Endodermal cell (in vitro differentiated cells): ENCODE data around the gene BTG3. TPM values are rescaled to one million over a fixed set of nuclear protein-coding genes. Genes with fewer than 3 reads are reported as not detected.

ENCODE experiments used
- DNase-seq: peaks from one replicate; pipeline ENCODE4 v3.0.0-alpha.2; 2017
- H3K27ac ChIP-seq: 2 replicates; pipeline ENCODE4 v1.5.1; 2013; ENCODE audit warnings: mild to moderate bottlenecking, low read depth, low read length, moderate library complexity
- H3K27me3 ChIP-seq: 2 replicates; pipeline ENCODE4 v1.6.1; 2013; ENCODE audit warnings: mild to moderate bottlenecking, low read length, moderate library complexity; ENCODE audit not compliant: insufficient read depth, control insufficient read depth, poor library complexity, severe bottlenecking
- H3K36me3 ChIP-seq: 2 replicates; pipeline ENCODE4 v1.7.0; 2013; ENCODE audit warnings: mild to moderate bottlenecking, low read length, moderate library complexity; ENCODE audit not compliant: control insufficient read depth, insufficient read depth
- H3K4me1 ChIP-seq: one replicate; pipeline ENCODE4 v1.7.0; 2013; ENCODE audit warnings: low read length; ENCODE audit not compliant: control insufficient read depth, insufficient read depth
- H3K4me3 ChIP-seq: 2 replicates; pipeline ENCODE4 v1.5.1; 2013; ENCODE audit warnings: mild to moderate bottlenecking, low read length, moderate library complexity
- H3K9ac ChIP-seq: 2 replicates; pipeline ENCODE4 v1.6.1; 2013; ENCODE audit warnings: mild to moderate bottlenecking, low read length, moderate library complexity; ENCODE audit not compliant: poor library complexity, severe bottlenecking; ENCODE audit errors: extremely low read depth
- H3K9me3 ChIP-seq: 2 replicates; pipeline ENCODE4 v1.6.1; 2013; ENCODE audit warnings: mild to moderate bottlenecking, low read length, moderate library complexity; ENCODE audit not compliant: control insufficient read depth
- H3K27ac Mint-ChIP-seq: 2 replicates; pipeline ENCODE4 v1.8.0; 2020; ENCODE audit warnings: mixed read lengths
- H3K27me3 Mint-ChIP-seq: 2 replicates; pipeline ENCODE4 v1.8.0; 2021; ENCODE audit warnings: mild to moderate bottlenecking, mixed read lengths; ENCODE audit not compliant: insufficient read depth
- H3K36me3 Mint-ChIP-seq: 2 replicates; pipeline ENCODE4 v1.8.0; 2020; ENCODE audit warnings: low read depth, mixed read lengths
- H3K4me1 Mint-ChIP-seq: 2 replicates; pipeline ENCODE4 v1.8.0; 2020; ENCODE audit warnings: mixed read lengths
- H3K4me3 Mint-ChIP-seq: 2 replicates; pipeline ENCODE4 v1.8.0; 2020; ENCODE audit warnings: mild to moderate bottlenecking, moderate library complexity, mixed read lengths
- H3K9me3 Mint-ChIP-seq: 2 replicates; pipeline ENCODE4 v1.8.0; 2020; ENCODE audit warnings: mild to moderate bottlenecking, mixed read lengths
- WGBS, 2 experiments: methylation state at CpG; one replicate each; pipeline versions ENCODE4 v1.1.5 to v1.1.7; 2013; ENCODE audit warnings: missing lambda C conversion rate in 2 of 2, mixed read lengths in 1 of 2; ENCODE audit not compliant: insufficient coverage in 1 of 2, insufficient read length in 1 of 2; 5-methylcytosine and 5-hydroxymethylcytosine counted together
- long read RNA-seq, 4 experiments: library from polyadenylated mRNA in 2 of 4; library from RNA in 1 of 4; library from capped mRNA in 1 of 4; stranded (forward) in 3 of 4; unstranded in 1 of 4; transcript quantifications; one replicate each; pipeline ENCODE4 v2.0.0, GENCODE V29; 2020 to 2021; ENCODE audit warnings: inconsistent platforms in 1 of 4
- polyA plus RNA-seq, 2 experiments: library from polyadenylated mRNA; stranded (reverse); fragments of 50-300 nt; gene quantifications; one replicate each; pipeline ENCODE4 v1.2.3, GENCODE V29; 2013
- total RNA-seq, 2 donors: library from RNA; stranded (reverse); fragmentation: NEBNext Ultra II Directional in 1 of 2; extraction: Animal tissue kit (Norgen Biotek cat#: 25700) in 1 of 2; gene quantifications; 2 replicates in 1 of 2; 3 replicates in 1 of 2; pipeline ENCODE4 v1.2.1, GENCODE V29; 2021
- TF ChIP-seq, protein P1 (sequence below): fragments of 200-600 bp; sonication (generic); conservative IDR thresholded peaks from 2 replicates; pipeline ENCODE4 v1.5.0; 2021; ENCODE audit warnings: antibody characterized with exemption, mild to moderate bottlenecking

BTG3 gene, protein sequence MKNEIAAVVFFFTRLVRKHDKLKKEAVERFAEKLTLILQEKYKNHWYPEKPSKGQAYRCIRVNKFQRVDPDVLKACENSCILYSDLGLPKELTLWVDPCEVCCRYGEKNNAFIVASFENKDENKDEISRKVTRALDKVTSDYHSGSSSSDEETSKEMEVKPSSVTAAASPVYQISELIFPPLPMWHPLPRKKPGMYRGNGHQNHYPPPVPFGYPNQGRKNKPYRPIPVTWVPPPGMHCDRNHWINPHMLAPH
- total RNA-seq = 10 to 100 TPM; 35.1 to 54.3 TPM
- polyA plus RNA-seq (2013, experiment 1 of 2) = 87.4 TPM
- 85.6 TPM for polyA plus RNA-seq (2013, experiment 2 of 2)
- long read RNA-seq, experiment 1, transcript BTG3-202 (5 exons, 1,456 nt) = major isoform, 18 of 31 reads
- long read RNA-seq, experiment 1, partial matches to known transcripts = 3 of 31 reads
- long read RNA-seq, experiment 1, other reads (novel, unspliced or antisense) = 7 of 31 reads
- long read RNA-seq, experiment 2, transcript BTG3-202 (5 exons, 1,456 nt) = major isoform, 31 of 37 reads
- long read RNA-seq, experiment 2, partial matches to known transcripts = 3 of 37 reads
- long read RNA-seq, experiment 2, other reads (novel, unspliced or antisense) = 1 of 37 reads
- long read RNA-seq, experiment 3, transcript BTG3-201 (6 exons, 1,485 nt) = minor isoform, 8 of 162 reads
- long read RNA-seq, experiment 3, transcript BTG3-202 (5 exons, 1,456 nt) = major isoform, 133 of 162 reads
- long read RNA-seq, experiment 3, partial matches to known transcripts = 3 of 162 reads
- long read RNA-seq, experiment 3, other reads (novel, unspliced or antisense) = 17 of 162 reads
- long read RNA-seq, experiment 4, transcript BTG3-202 (5 exons, 1,456 nt) = major isoform, 14 of 17 reads
- long read RNA-seq, experiment 4, partial matches to known transcripts = 0 of 17 reads
- long read RNA-seq, experiment 4, other reads (novel, unspliced or antisense) = 1 of 17 reads

DNA sequence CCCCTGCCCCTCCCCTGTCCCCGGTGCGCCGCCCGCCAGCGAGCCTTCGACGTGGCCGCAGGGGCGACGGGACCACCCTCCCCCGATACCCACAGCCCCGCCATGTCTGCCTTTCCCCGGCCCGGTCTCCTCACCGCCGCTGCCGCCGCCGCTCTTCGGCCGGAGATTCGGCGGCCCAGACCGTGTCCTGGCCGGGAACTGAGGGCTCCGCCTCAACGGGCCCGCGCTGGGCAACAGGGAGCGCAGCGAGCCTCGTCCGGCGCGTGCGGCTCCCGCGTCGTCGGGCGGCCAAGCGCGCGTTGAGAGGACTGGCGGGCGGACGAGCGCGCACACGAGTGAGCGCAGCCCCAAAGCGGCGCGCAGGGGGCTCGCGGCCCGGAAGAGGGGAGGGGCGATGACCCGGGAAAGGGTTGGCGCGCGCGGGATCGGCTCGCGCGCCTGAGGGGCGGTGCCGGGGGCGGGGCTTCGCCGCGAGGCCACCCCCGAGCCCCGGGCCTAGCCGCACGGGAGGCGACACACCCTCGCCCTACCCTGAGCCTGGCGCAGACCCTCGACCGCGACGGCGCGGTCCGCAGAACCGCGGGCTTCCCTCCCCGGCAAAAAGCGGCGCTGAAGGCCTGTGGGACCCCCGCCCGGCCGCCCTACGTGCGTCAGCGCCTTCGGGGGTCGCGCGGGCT, at the start of gene BTG3:
BTG3 (minus strand) TSS at position 337 of the 677 bp plus-strand sequence. CDS start 3,757 bp downstream, outside the sequence.
- Histone ChIP-seq H3K4me3 (peak within 1 kb of the TSS; percentile 94), H3K9ac (peak within 1 kb of the TSS; percentile 94), H3K27ac (peak within 1 kb of the TSS; percentile 80), H3K27me3 (no peaks in the 10 kb centered on the region), H3K4me1 (no peaks in the 10 kb centered on the region), H3K9me3 (no peaks in the 10 kb centered on the region), H3K36me3 (peaks cover 20% of the 10 kb centered on the region)
- peak within 1 kb of the TSS; percentile 83 for H3K4me3 Mint-ChIP-seq
- peak; percentile 88 for DNase-seq
- H3K9me3 Mint-ChIP-seq = no peaks in the 10 kb centered on the region
- peaks cover 9% of the 10 kb centered on the region for H3K27me3 Mint-ChIP-seq
- TF ChIP-seq, protein P1, sequence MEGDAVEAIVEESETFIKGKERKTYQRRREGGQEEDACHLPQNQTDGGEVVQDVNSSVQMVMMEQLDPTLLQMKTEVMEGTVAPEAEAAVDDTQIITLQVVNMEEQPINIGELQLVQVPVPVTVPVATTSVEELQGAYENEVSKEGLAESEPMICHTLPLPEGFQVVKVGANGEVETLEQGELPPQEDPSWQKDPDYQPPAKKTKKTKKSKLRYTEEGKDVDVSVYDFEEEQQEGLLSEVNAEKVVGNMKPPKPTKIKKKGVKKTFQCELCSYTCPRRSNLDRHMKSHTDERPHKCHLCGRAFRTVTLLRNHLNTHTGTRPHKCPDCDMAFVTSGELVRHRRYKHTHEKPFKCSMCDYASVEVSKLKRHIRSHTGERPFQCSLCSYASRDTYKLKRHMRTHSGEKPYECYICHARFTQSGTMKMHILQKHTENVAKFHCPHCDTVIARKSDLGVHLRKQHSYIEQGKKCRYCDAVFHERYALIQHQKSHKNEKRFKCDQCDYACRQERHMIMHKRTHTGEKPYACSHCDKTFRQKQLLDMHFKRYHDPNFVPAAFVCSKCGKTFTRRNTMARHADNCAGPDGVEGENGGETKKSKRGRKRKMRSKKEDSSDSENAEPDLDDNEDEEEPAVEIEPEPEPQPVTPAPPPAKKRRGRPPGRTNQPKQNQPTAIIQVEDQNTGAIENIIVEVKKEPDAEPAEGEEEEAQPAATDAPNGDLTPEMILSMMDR = no peak
- WGBS, 2 experiments = 0 to 2% methylated on average over 13 to 102 of the region's 102 CpGs
- H3K27ac Mint-ChIP-seq = peak within 1 kb of the TSS; percentile 91
- H3K4me1 Mint-ChIP-seq = peaks cover 11% of the 10 kb centered on the region
- H3K36me3 Mint-ChIP-seq = peaks cover 21% of the 10 kb centered on the region

DNA sequence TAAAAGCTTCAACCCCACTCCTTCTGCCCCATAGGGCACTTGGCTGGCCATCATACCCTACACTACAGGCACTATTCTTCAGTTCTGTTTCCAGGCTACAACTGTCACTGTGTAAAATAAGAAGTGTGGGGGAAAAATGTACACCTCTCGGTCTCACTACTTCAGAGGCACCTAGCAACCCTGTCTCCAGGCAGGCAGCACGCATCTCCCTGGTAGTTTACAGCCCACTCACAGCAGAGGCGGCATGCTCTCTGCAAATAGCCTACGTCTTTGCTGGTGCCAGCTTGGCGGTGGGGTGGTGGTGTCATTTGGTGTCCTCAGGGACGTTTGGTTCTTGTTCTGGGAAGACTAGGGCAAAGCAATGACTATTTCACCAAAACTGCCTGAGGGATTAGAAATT, 48.2 kb upstream of the BTG3 start:
- no peak overlapping the region for H3K9ac ChIP-seq
- 80 to 91% methylated on average over 1 to 6 of the region's 6 CpGs for WGBS, 2 experiments
- H3K27ac Mint-ChIP-seq = no peak overlapping the region
- DNase-seq = no peak
- no peak overlapping the region for H3K4me3 Mint-ChIP-seq
- no peaks in the 10 kb centered on the region for H3K36me3 ChIP-seq
- no peaks in the 10 kb centered on the region for H3K36me3 Mint-ChIP-seq
- H3K4me1 ChIP-seq = no peaks in the 10 kb centered on the region
- no peaks in the 10 kb centered on the region for H3K27me3 ChIP-seq
- TF ChIP-seq, protein P1 = no peak
- no peaks in the 10 kb centered on the region for H3K9me3 ChIP-seq
- H3K4me1 Mint-ChIP-seq = peaks cover 7% of the 10 kb centered on the region
- no peak overlapping the region for H3K27ac ChIP-seq
- H3K27me3 Mint-ChIP-seq = peaks cover 2% of the 10 kb centered on the region
- no peaks in the 10 kb centered on the region for H3K9me3 Mint-ChIP-seq
- H3K4me3 ChIP-seq = no peak overlapping the region

DNA sequence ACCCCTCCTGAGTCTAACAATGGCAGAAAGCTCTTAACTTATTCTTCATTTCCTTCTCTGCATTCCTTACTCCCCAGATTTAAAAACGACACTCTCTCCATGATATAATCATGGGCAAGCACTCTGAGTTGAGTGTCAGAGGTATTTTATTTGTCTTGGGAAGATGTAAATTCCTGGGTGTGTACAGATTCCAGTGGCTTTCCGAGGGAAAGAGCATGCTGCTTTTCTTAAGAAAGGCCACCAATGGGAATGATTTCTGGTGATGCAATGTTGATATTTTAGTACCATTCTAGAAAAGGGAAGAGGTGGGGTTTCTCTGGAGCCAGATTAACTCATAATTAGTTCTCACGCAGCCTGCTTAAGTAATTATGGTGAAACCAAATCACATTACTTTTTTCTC, 47.8 kb upstream of the BTG3 start:
- no peaks in the 10 kb centered on the region for H3K36me3 Mint-ChIP-seq
- Histone ChIP-seq H3K27me3 (no peaks in the 10 kb centered on the region), H3K36me3 (no peaks in the 10 kb centered on the region), H3K9ac (no peak overlapping the region), H3K9me3 (no peaks in the 10 kb centered on the region), H3K27ac (no peak overlapping the region), H3K4me1 (no peaks in the 10 kb centered on the region), H3K4me3 (no peak overlapping the region)
- H3K4me1 Mint-ChIP-seq = peaks cover 7% of the 10 kb centered on the region
- no peaks in the 10 kb centered on the region for H3K9me3 Mint-ChIP-seq
- H3K27ac Mint-ChIP-seq = no peak overlapping the region
- DNase-seq = no peak
- peaks cover 2% of the 10 kb centered on the region for H3K27me3 Mint-ChIP-seq
- TF ChIP-seq, protein P1 = no peak
- 43 to 72% methylated on average over 1 to 2 of the region's 3 CpGs for WGBS, 2 experiments
- H3K4me3 Mint-ChIP-seq = no peak overlapping the region
